GM12872 (cell line): Measurements from ENCODE around the gene CAV1.

ENCODE experiments used
- TF ChIP-seq, protein P1 (sequence below): IDR thresholded peaks from 3 replicates; pipeline ENCODE4 v1.5.1; 2011; ENCODE audit warnings: low read depth, mild to moderate bottlenecking, low read length, moderate library complexity; ENCODE audit not compliant: insufficient read depth

The CAV1 gene

DNA sequence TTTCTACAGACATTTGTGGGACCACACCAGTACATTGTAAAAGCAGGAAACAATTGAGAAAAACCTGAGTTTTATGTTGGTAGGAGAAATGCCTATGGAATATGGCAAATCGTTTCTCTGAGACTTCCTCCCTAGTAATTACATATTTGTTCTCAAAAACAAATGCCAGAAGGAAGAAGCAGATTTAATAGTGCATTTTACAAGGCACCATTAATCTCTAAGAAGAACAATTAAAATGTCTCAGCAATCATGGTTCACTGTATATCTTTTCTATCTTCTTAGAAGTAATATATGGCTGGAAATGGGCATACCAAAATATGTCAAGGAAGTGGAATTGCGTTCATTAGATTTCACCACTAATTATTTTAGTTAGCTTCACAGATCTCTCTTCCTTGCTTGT, 13.3 kb downstream of the CAV1 start:
- TF ChIP-seq, protein P1, sequence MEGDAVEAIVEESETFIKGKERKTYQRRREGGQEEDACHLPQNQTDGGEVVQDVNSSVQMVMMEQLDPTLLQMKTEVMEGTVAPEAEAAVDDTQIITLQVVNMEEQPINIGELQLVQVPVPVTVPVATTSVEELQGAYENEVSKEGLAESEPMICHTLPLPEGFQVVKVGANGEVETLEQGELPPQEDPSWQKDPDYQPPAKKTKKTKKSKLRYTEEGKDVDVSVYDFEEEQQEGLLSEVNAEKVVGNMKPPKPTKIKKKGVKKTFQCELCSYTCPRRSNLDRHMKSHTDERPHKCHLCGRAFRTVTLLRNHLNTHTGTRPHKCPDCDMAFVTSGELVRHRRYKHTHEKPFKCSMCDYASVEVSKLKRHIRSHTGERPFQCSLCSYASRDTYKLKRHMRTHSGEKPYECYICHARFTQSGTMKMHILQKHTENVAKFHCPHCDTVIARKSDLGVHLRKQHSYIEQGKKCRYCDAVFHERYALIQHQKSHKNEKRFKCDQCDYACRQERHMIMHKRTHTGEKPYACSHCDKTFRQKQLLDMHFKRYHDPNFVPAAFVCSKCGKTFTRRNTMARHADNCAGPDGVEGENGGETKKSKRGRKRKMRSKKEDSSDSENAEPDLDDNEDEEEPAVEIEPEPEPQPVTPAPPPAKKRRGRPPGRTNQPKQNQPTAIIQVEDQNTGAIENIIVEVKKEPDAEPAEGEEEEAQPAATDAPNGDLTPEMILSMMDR: no peak

DNA sequence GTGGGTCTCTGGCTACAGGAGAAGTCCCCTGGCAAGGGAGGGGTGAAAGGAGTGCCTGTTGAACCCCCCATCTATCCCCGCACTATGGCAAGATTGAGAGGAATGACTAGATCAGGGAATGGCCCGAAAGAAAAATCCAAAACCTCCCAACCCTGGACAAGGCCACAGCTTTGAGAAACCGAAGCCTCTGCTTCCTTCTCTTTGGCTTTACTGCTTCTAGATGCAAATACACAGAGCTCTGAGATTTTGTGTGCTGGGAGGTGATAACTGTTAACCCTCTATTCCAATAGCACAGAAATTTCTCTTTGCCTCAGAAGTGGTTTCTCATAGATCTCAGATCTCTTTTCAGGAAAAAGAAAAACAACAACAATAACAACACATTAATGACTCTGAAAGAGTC, 15.0 kb downstream of the CAV1 start:
- TF ChIP-seq, protein P1: no peak

DNA sequence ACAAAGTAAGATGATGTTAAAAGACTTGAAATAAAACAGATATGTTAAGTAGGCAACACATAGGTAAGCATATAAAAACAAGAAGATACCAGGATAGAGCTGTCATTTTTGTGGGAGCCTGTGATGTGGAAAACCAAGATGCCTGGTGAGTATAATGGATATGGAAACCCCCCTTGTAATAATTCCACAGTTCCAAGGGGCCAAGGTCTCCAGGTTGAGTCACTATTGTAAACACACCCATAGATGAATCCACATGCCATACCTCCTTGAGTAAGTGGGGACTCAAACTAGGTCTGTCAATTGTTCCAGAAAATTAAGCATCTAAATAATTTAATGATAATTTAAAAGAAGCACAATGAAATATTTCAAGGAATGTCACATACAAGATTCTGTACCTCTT, 15.9 kb downstream of the CAV1 start:
- TF ChIP-seq, protein P1: no peak

DNA sequence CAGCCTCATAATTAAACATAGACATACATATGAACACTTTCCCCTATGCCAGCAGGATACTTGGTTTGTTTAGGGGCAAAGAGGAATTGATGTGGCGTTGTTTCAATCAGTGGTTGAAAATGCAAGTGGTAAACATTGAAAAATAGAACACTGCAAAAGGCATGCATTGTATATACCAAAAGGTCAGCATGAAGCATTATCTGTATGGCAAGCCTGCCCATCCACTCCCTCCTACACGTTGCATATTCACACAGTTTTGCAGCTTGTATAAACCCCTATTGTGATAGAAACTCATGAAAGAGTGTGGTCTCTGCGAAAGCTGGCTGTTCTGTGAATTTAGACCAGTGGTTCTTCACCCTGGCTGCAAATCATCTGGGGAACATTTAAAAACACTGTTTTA, 17.1 kb downstream of the CAV1 start:
- TF ChIP-seq, protein P1: no peak

DNA sequence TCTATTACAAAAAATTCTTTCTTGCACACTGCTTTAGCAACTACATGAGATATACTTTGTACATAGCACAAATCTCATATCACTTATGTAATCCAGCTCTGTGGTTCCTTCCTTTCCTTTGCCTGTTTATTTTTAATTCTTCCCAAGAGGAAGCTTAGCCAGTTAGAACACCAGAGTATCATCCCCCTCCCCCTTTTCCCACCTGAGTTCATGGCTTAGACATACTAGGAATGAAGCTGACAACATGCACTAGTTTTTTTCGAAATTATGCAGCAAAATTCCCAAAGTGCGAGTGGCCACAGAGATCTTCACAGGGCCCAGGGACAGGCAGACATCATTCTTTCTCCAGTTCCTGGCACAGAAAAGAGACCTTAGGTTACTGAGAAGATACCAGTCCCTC, 17.8 kb downstream of the CAV1 start:
- TF ChIP-seq, protein P1: no peak

DNA sequence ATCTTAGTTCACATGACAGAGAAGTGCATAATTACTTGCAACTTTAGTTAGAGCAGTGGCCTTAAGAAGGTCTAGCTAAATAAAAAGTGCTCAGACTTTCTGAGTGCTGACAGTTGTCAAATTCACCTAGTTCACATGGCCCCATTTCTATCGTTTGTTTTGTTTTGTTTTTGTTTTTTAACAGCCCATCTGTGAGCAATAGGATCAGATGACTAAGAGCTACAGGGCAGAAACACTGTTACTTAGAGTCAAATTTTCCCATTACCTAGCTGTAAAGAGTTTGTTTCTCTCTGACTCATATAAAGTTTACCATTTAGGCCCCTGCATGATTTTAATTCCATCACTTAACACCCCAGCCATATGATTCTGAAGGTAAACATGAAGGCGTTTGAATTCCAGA, 18.8 kb downstream of the CAV1 start:
- TF ChIP-seq, protein P1: no peak

DNA sequence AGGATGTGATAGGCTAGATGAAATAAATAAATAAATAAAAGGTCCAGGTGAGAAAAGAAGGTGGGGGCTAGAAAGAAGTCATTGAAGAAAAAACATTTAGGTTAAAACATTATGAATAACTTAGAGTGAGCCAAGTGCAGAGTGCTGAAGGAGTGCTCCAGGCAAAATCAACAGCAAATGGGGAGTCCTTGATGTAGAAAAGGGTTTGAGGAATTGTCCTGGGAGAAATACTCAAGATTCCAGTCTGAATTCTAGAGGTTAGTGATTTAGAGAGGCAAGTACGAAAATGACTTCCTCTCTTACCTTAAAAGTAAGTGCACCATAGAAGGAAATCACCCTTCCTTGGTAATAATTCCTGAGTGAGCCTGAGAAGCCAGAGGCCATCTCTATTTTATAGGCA, 19.7 kb downstream of the CAV1 start:
- TF ChIP-seq, protein P1: no peak
